ENCODE data around the gene IKZF2. TPM values are rescaled to one million over a fixed set of nuclear protein-coding genes. Genes with fewer than 3 reads are reported as not detected.
"Not testable (repeated sequence)": the region's sequence is repeated elsewhere in the genome, so short reads cannot be mapped to it uniquely, and the experiment has no call there.

The IKZF2 gene
- total and polyA plus RNA-seq, 8 donors, result 0.65 to 8.6 (median 3.2) TPM

DNA sequence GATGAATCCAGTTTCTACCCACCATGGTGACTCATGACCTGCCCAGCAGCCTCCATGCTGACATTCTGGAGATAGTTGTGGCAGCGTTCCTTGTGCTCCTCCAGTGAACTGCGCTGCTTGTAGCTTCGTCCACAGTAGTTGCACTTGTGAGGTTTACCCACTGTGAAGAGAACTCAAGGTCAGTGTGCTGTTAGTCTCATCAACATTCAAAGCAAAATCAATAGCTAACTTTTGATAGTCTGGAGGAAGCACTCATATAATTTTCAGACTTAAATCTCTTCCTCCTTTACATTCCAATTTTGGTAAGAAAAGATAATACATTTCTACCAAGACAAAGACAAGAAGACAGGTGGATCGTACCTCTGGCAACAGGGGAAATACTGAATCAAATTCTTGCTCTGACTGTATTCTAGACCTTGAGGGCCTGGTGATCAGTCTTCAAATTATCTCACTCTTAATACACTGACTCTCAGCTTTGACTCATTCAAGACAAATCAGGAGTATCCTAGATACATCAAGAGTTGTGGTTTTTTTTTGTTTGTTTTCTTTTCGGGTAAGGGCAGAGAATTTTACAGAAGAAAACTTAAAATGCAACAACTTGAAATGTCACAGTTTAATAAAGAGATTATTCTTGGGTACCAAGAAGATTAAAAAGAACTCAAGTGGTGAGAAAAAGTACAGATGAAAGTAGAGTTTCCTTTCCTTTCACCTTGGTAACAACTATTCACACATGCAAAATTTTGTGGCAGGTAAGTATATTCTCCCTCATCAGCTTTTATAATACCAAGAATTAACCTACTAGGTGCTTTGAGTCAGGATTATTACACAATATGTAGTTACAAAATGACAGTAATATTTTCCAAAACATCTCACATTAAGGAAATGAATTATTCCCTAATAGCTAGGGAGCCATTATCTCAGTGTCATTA is 129.2 kb downstream of the IKZF2 start:
- TF ChIP-seq, protein P1, sequence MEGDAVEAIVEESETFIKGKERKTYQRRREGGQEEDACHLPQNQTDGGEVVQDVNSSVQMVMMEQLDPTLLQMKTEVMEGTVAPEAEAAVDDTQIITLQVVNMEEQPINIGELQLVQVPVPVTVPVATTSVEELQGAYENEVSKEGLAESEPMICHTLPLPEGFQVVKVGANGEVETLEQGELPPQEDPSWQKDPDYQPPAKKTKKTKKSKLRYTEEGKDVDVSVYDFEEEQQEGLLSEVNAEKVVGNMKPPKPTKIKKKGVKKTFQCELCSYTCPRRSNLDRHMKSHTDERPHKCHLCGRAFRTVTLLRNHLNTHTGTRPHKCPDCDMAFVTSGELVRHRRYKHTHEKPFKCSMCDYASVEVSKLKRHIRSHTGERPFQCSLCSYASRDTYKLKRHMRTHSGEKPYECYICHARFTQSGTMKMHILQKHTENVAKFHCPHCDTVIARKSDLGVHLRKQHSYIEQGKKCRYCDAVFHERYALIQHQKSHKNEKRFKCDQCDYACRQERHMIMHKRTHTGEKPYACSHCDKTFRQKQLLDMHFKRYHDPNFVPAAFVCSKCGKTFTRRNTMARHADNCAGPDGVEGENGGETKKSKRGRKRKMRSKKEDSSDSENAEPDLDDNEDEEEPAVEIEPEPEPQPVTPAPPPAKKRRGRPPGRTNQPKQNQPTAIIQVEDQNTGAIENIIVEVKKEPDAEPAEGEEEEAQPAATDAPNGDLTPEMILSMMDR (IDR thresholded peaks at IDR 0.05), result no peak
- 72 to 82% methylated on average over 5 of the region's 5 CpGs for WGBS, 2 donors
- intact Hi-C loops (cut with DNase I), result no loop called here
- DNase-seq (no peak), FAIRE-seq (no peak), ATAC-seq (no peak)
- Histone ChIP-seq H3K27me3 (no peaks in the 10 kb centered on the region), H3K4me3 (no peak overlapping the region), H3K36me3 (no peaks in the 10 kb centered on the region), H3K27ac (no peak overlapping the region), H3K9me3 (no peaks in the 10 kb centered on the region), H3K4me1 (no peaks in the 10 kb centered on the region)

- H3K4me3 ChIP-seq; H3K4me1 ChIP-seq; FAIRE-seq; H3K36me3 ChIP-seq; H3K27me3 ChIP-seq; intact Hi-C loops (cut with DNase I); H3K27ac ChIP-seq; DNase-seq; ATAC-seq; H3K9me3 ChIP-seq: not testable (repeated sequence)
- 96 to 99% methylated on average over 6 of the region's 6 CpGs for WGBS, 2 donors
These were observed 130.5 kb downstream of the IKZF2 start for GRCh38 chr2:213020913-213021312.

DNA sequence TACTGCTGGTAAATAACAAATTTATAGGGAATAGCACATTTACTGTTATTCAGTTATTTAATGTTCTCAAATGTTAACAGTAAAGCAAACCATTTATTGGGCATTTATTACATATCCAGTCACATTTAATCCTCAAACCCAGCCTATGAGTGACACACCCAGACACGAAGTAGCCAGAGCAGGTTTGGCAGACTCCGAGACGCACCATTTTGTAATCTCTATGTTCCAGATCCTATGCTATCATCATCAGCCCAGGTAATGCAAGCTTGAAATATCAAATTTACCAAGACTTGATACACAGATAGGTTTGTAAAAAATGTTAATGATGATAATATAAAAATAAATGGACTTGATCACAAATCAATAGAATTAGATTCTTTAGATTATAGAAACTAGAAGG is 131.1 kb downstream of the IKZF2 start:
- Histone ChIP-seq H3K4me3 (no peak overlapping the region), H3K9me3 (no peaks in the 10 kb centered on the region), H3K4me1 (no peaks in the 10 kb centered on the region), H3K27me3 (no peaks in the 10 kb centered on the region), H3K27ac (no peak overlapping the region), H3K36me3 (no peaks in the 10 kb centered on the region)
- no peak for ATAC-seq
- intact Hi-C loops (cut with DNase I), result no loop called here
- 91 to 95% methylated on average over 3 of the region's 3 CpGs for WGBS, 2 donors
- TF ChIP-seq, protein P1 (IDR thresholded peaks at IDR 0.05), result no peak
- FAIRE-seq, result no peak
- DNase-seq, result no peak

DNA sequence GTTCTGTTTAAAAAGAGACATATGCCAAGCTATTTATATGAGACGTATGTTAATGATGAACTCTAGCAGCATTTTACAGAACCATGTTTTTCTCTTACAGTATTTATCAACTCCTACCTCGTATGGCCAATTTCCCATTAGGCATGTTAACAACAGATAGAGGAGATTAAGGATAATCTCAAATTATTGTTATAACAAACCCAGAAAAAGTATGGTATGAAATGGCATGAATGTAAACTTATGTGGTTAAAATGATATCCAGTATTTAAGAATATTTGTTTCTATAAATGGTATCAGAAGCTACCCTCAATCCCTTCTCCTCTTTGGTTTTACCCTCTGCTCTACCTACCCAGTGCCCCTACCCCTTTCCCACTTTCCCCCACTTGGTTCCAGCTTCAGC is 132.0 kb downstream of the IKZF2 start:
- Histone ChIP-seq H3K36me3 (no peaks in the 10 kb centered on the region), H3K4me1 (no peaks in the 10 kb centered on the region), H3K27ac (no peak overlapping the region), H3K4me3 (no peak overlapping the region), H3K27me3 (no peaks in the 10 kb centered on the region), H3K9me3 (no peaks in the 10 kb centered on the region)
- DNase-seq (no peak), ATAC-seq (no peak), FAIRE-seq (no peak)
- TF ChIP-seq, protein P1 (IDR thresholded peaks at IDR 0.05), result no peak
- intact Hi-C loops (cut with DNase I), result no loop called here
- 84 to 87% methylated on average over 2 of the region's 2 CpGs for WGBS, 2 donors

DNA sequence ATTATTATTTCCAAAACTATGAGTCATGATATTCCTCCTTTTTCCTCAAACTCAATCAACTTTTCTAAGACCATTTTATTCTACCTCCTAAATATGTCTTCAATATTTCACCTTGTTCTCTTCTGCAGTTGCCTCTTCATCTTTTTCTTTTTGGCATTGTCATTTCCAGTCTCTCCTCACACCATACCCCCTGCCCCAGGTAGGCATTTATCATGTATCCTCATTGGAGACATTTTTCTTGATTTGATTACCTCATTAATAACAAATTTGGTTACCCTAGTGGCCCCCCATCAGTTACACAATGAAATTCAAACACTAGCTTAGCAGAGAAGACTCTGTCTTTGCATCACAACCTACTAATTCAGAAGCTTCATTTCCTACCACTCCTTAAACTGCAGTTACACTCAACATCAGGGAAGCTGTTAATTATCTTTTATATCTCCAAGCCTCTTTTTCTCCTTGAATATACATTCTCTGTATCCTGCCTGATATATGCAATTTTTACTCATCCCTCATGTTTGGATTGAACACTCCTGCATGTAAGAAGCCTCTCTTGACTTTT is 133.0 kb downstream of the IKZF2 start:
- Histone ChIP-seq H3K4me1 (no peaks in the 10 kb centered on the region), H3K27ac (no peak overlapping the region), H3K27me3 (no peaks in the 10 kb centered on the region), H3K9me3 (no peaks in the 10 kb centered on the region), H3K36me3 (no peaks in the 10 kb centered on the region), H3K4me3 (no peak overlapping the region)
- DNase-seq, result no peak
- intact Hi-C loops (cut with DNase I), result no loop called here
- no peak for FAIRE-seq
- no peak for ATAC-seq
- TF ChIP-seq, protein P1 (IDR thresholded peaks at IDR 0.05), result no peak
